Measurements from ENCODE around the gene TCEAL4. TPM values are rescaled to one million over a fixed set of nuclear protein-coding genes. Genes with fewer than 3 reads are reported as not detected.

TCEAL4 gene
- total RNA-seq = 100 to 1,000 TPM in 2 of 8 experiments, 10 to 100 TPM in 6; 55.7 to 147 (median 80.2) TPM

GRCh38 chrX:103585411-103586313 is at the start of gene TCEAL4:
Gene TCEAL4 (plus strand): TSS chrX:103585515. CDS start chrX:103586676, 1,161 bp downstream.
- H3K4me1 ChIP-seq (replicated peaks in 1 of 2) = peaks cover 6% of the 10 kb centered on the region in 2 donors
- peak within 1 kb of the TSS; percentile 55 to 100 (median 67) for H3K4me3 ChIP-seq
- H3K27ac ChIP-seq = peak within 1 kb of the TSS; percentile 85
- in situ Hi-C loops (cut with MboI; ENCODE audit: low pct_unique_long_range_greater_than_20kb in 2 of 9, low sequenced_read_pairs in 9 of 9, unreplicated experiment in 9 of 9) = no loop called here
- 0 to 17% methylated on average over 2 to 18 of the region's 56 CpGs; no CpG with 5 or more reads in 8 of the 10 experiments for WGBS, 10 experiments
- peak; percentile 82 to 98 (median 96) for ATAC-seq (replicated peaks in 6 of 8)

GRCh38 chrX:103536071-103536470 is 49.2 kb upstream of the TCEAL4 start:
- in situ Hi-C loops (cut with MboI; ENCODE audit: low pct_unique_long_range_greater_than_20kb in 2 of 9, low sequenced_read_pairs in 9 of 9, unreplicated experiment in 9 of 9) = loop anchor here in 4 of 9 experiments (25.0 kb wide), 1 partner anchor 276 kb away; no protein-coding TSS in a partner anchor
- no peak for ATAC-seq (replicated peaks in 6 of 8)
- Histone ChIP-seq H3K27ac (no peak overlapping the region), H3K4me1 (replicated peaks in 1 of 2) (no peaks in the 10 kb centered on the region), H3K4me3 (no peak overlapping the region)

GRCh38 chrX:103536732-103537131 is 48.6 kb upstream of the TCEAL4 start:
- H3K4me3 ChIP-seq = no peak overlapping the region
- in situ Hi-C loops (cut with MboI; ENCODE audit: low pct_unique_long_range_greater_than_20kb in 2 of 9, low sequenced_read_pairs in 9 of 9, unreplicated experiment in 9 of 9) = loop anchor here in 4 of 9 experiments (25.0 kb wide), 1 partner anchor 276 kb away; no protein-coding TSS in a partner anchor
- no peaks in the 10 kb centered on the region for H3K4me1 ChIP-seq (replicated peaks in 1 of 2)
- no peak overlapping the region for H3K27ac ChIP-seq
- ATAC-seq (replicated peaks in 6 of 8) = no peak

DNA sequence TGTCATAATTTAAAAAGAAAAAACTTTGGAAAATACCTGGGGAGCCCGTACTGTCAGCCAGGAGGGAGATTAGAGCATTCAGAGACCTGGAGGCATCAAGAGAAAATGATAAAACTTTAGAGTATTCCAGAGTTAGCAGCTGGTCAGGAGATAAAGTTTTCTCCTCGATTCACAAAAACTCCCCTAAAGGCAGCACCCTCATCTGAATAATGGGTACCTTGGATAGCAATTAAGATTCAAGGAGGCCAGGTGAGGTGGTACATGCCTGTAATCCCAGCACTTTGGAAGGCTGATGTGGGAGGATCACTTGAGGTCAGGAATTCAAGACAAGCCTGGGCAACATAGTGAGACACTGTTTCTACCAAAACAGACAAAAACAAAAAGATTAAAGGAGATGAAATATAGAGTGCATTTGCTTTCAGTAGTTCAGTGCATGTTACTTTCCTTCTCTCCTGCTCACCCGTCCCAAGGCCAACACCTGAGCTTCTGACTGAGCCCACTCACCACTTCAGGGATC is 47.4 kb upstream of the TCEAL4 start:
- Histone ChIP-seq H3K4me1 (replicated peaks in 1 of 2) (no peaks in the 10 kb centered on the region), H3K4me3 (no peak overlapping the region), H3K27ac (no peak overlapping the region)
- 7 to 100% (median 67%) methylated on average over 1 to 2 of the region's 3 CpGs; no CpG with 5 or more reads in 2 of the 10 experiments for WGBS, 10 experiments
- in situ Hi-C loops (cut with MboI; ENCODE audit: low pct_unique_long_range_greater_than_20kb in 2 of 9, low sequenced_read_pairs in 9 of 9, unreplicated experiment in 9 of 9) = loop anchor here in 4 of 9 experiments (25.0 kb wide), 1 partner anchor 274 kb away; no protein-coding TSS in a partner anchor
- ATAC-seq (replicated peaks in 6 of 8) = no peak

DNA sequence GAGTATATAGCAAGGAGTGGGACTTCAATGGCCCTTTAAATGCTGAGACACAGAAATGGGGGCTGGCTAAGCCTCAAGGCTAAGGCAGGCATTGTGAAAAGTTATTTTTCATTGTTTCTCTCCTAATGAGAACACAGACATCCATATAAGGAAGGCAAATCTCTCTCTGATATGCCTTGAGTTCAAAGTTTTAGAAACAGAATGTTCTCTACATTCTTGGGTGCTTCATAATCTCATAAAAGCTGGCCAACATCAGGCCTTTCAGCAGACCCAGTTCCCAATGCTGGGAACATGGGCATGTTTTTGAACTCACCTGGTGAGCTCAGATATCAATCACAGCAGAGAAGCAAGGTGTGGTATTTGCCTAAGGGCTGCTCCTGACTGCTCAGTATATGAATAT is 46.6 kb upstream of the TCEAL4 start:
- no peak for ATAC-seq (replicated peaks in 6 of 8)
- in situ Hi-C loops (cut with MboI; ENCODE audit: low pct_unique_long_range_greater_than_20kb in 2 of 9, low sequenced_read_pairs in 9 of 9, unreplicated experiment in 9 of 9) = loop anchor here in 4 of 9 experiments (25.0 kb wide), 1 partner anchor 274 kb away; no protein-coding TSS in a partner anchor
- H3K27ac ChIP-seq = no peak overlapping the region
- H3K4me1 ChIP-seq (replicated peaks in 1 of 2) = no peaks in the 10 kb centered on the region
- H3K4me3 ChIP-seq = no peak overlapping the region

GRCh38 chrX:103539695-103540094 is 45.6 kb upstream of the TCEAL4 start:
- Histone ChIP-seq H3K4me1 (replicated peaks in 1 of 2) (no peaks in the 10 kb centered on the region), H3K4me3 (no peak overlapping the region), H3K27ac (no peak overlapping the region)
- in situ Hi-C loops (cut with MboI; ENCODE audit: low pct_unique_long_range_greater_than_20kb in 2 of 9, low sequenced_read_pairs in 9 of 9, unreplicated experiment in 9 of 9) = loop anchor here in 4 of 9 experiments (25.0 kb wide), 1 partner anchor 273 kb away; no protein-coding TSS in a partner anchor
- 20 to 65% (median 40%) methylated on average over 1 to 2 of the region's 2 CpGs; no CpG with 5 or more reads in 5 of the 10 experiments for WGBS, 10 experiments
- no peak for ATAC-seq (replicated peaks in 6 of 8)

DNA sequence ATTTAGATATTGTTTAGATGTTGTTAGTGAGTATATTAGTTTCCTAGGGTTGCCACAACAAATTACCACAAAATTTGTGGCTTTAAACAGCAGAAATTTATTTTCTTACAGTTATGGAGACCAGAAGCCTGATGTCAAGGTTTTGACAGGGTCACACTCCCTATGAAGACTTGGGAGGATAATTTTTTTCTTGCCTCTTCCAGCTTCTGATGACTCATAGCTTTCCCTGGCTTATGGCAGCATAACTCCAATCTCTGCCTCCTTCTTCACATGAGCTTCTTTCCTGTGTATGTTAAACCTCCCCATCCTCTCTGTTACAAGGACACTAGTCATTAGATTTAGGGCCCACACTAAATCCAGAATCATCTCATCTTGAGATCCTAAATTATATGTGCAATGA is 45.2 kb upstream of the TCEAL4 start:
- ATAC-seq (replicated peaks in 6 of 8) = peak in 4 of 8 experiments; percentile 23 to 66 (median 58)
- in situ Hi-C loops (cut with MboI; ENCODE audit: low pct_unique_long_range_greater_than_20kb in 2 of 9, low sequenced_read_pairs in 9 of 9, unreplicated experiment in 9 of 9) = loop anchor here in 4 of 9 experiments (25.0 kb wide), 1 partner anchor 272 kb away; no protein-coding TSS in a partner anchor
- H3K4me3 ChIP-seq = no peak overlapping the region
- H3K4me1 ChIP-seq (replicated peaks in 1 of 2) = no peaks in the 10 kb centered on the region
- no peak overlapping the region for H3K27ac ChIP-seq

GRCh38 chrX:103549916-103550315 is 35.4 kb upstream of the TCEAL4 start:
- Histone ChIP-seq H3K4me3 (no peak overlapping the region), H3K27ac (no peak overlapping the region), H3K4me1 (replicated peaks in 1 of 2) (no peaks in the 10 kb centered on the region)
- WGBS, 10 experiments = 20 to 60% (median 30%) methylated on average over 1 to 3 of the region's 3 CpGs; no CpG with 5 or more reads in 6 of the 10 experiments
- in situ Hi-C loops (cut with MboI; ENCODE audit: low pct_unique_long_range_greater_than_20kb in 2 of 9, low sequenced_read_pairs in 9 of 9, unreplicated experiment in 9 of 9) = loop anchor here in 4 of 9 experiments (25.0 kb wide), 1 partner anchor 262 kb away; no protein-coding TSS in a partner anchor
- peak in 1 of 8 experiments; percentile 49 for ATAC-seq (replicated peaks in 6 of 8)

- Histone ChIP-seq H3K27ac (no peak overlapping the region), H3K4me1 (replicated peaks in 1 of 2) (no peaks in the 10 kb centered on the region), H3K4me3 (no peak overlapping the region)
- ATAC-seq (replicated peaks in 6 of 8) = no peak
- WGBS, 10 experiments = 0 to 80% (median 43%) methylated on average over 1 to 3 of the region's 3 CpGs; no CpG with 5 or more reads in 6 of the 10 experiments
- in situ Hi-C loops (cut with MboI; ENCODE audit: low pct_unique_long_range_greater_than_20kb in 2 of 9, low sequenced_read_pairs in 9 of 9, unreplicated experiment in 9 of 9) = no loop called here
Measured at GRCh38 chrX:103550415-103551051, 34.8 kb upstream of the TCEAL4 start.

- no peak for ATAC-seq (replicated peaks in 6 of 8)
- Histone ChIP-seq H3K4me1 (replicated peaks in 1 of 2) (no peaks in the 10 kb centered on the region), H3K27ac (no peak overlapping the region), H3K4me3 (no peak overlapping the region)
- in situ Hi-C loops (cut with MboI; ENCODE audit: low pct_unique_long_range_greater_than_20kb in 2 of 9, low sequenced_read_pairs in 9 of 9, unreplicated experiment in 9 of 9) = no loop called here
- 67 to 100% (median 80%) methylated on average over 1 of the region's 1 CpG; no CpG with 5 or more reads in 7 of the 10 experiments for WGBS, 10 experiments
Measured at GRCh38 chrX:103552236-103552635, 33.1 kb upstream of the TCEAL4 start.

- Histone ChIP-seq H3K4me3 (peak overlapping the region in 4 of 5 donors; percentile 50 to 68 (median 56)), H3K4me1 (replicated peaks in 1 of 2) (no peaks in the 10 kb centered on the region), H3K27ac (peak overlapping the region in 1 of 2 donors; percentile 42)
- in situ Hi-C loops (cut with MboI; ENCODE audit: low pct_unique_long_range_greater_than_20kb in 2 of 9, low sequenced_read_pairs in 9 of 9, unreplicated experiment in 9 of 9) = no loop called here
- 0 to 88% (median 45%) methylated on average over 1 to 5 of the region's 19 CpGs; no CpG with 5 or more reads in 4 of the 10 experiments for WGBS, 10 experiments
- peak in 6 of 8 experiments; percentile 25 to 98 (median 96) for ATAC-seq (replicated peaks in 6 of 8)
Measured at GRCh38 chrX:103554687-103555424, 30.5 kb upstream of the TCEAL4 start.

GRCh38 chrX:103556963-103557612 is 28.2 kb upstream of the TCEAL4 start:
- in situ Hi-C loops (cut with MboI; ENCODE audit: low pct_unique_long_range_greater_than_20kb in 2 of 9, low sequenced_read_pairs in 9 of 9, unreplicated experiment in 9 of 9) = no loop called here
- no peak overlapping the region for H3K27ac ChIP-seq
- H3K4me1 ChIP-seq (replicated peaks in 1 of 2) = no peaks in the 10 kb centered on the region
- peak in 4 of 8 experiments; percentile 32 to 87 (median 54) for ATAC-seq (replicated peaks in 6 of 8)
- 0 to 40% (median 15%) methylated on average over 1 to 2 of the region's 2 CpGs; no CpG with 5 or more reads in 7 of the 10 experiments for WGBS, 10 experiments
- no peak overlapping the region for H3K4me3 ChIP-seq
